ENCODE measurements around the gene PRRC1.

DNA sequence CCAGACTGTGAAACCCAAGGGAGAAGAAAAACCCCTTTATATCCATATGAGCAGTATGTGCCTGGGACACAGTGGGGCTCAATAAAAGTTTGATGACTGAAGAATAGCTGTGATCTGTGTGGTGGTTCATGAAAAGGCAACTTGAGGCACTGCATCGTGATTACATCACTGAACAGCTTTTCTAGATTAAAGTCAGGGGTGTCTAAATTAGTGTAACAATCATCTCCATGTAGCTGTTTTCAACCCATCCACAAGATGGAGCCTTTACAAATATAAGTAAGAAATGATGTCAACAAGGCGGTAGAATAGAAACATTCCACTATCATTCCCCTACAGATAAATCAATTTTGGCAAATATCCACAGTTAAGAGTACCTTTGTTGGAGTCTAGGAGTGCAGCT lies 55.5 kb downstream of the PRRC1 start:
- TF ChIP-seq, protein P1, sequence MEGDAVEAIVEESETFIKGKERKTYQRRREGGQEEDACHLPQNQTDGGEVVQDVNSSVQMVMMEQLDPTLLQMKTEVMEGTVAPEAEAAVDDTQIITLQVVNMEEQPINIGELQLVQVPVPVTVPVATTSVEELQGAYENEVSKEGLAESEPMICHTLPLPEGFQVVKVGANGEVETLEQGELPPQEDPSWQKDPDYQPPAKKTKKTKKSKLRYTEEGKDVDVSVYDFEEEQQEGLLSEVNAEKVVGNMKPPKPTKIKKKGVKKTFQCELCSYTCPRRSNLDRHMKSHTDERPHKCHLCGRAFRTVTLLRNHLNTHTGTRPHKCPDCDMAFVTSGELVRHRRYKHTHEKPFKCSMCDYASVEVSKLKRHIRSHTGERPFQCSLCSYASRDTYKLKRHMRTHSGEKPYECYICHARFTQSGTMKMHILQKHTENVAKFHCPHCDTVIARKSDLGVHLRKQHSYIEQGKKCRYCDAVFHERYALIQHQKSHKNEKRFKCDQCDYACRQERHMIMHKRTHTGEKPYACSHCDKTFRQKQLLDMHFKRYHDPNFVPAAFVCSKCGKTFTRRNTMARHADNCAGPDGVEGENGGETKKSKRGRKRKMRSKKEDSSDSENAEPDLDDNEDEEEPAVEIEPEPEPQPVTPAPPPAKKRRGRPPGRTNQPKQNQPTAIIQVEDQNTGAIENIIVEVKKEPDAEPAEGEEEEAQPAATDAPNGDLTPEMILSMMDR (IDR thresholded peaks at IDR 0.05): no peak
- no peak for TF ChIP-seq POLR2A (IDR thresholded peaks at IDR 0.05)
- no peak for TF ChIP-seq POLR2AphosphoS5 (IDR thresholded peaks at IDR 0.05; ENCODE audit: insufficient read depth in 1 of 2, low read depth in 1 of 2)

Data from vagina (tissue), 2 donors.